Measurements from ENCODE around the gene RHOH. TPM values are rescaled to one million over a fixed set of nuclear protein-coding genes. Genes with fewer than 3 reads are reported as not detected.
"Not testable (repeated sequence)": the region's sequence is repeated elsewhere in the genome, so short reads cannot be mapped to it uniquely, and the experiment has no call there.

The RHOH gene
- polyA plus RNA-seq, 1 experiment: not detected

DNA sequence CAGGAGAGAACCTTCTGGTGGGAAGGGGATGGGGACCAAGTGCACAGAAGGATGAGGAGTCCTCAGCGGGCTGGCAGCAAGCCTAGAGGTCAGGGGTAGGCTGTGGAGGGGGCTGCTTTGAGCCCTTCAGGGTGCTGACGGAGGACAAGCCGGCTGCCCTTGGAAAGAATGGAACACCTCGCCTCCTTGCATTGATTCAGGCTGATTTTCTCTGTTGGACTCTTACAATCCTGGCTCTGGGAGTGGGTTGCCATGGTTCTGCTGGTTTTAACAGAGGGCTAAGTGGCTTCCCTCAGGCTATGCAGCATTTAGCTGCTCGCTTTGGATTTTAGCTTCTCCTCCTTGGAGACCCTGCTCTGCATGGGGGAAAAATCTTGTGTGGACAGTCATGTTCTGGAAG is 88.9 kb downstream of the RHOH start:
- H3K27me3 ChIP-seq (ENCODE audit: control insufficient read depth, insufficient read depth, low read length): 0 out of 2 replicates have a peak, but pooled peaks cover 2% of the 10 kb centered on the region
- no peaks in the 10 kb centered on the region for H3K36me3 ChIP-seq (ENCODE audit: control insufficient read depth, insufficient read depth, low read length)
- TF ChIP-seq, protein P1, sequence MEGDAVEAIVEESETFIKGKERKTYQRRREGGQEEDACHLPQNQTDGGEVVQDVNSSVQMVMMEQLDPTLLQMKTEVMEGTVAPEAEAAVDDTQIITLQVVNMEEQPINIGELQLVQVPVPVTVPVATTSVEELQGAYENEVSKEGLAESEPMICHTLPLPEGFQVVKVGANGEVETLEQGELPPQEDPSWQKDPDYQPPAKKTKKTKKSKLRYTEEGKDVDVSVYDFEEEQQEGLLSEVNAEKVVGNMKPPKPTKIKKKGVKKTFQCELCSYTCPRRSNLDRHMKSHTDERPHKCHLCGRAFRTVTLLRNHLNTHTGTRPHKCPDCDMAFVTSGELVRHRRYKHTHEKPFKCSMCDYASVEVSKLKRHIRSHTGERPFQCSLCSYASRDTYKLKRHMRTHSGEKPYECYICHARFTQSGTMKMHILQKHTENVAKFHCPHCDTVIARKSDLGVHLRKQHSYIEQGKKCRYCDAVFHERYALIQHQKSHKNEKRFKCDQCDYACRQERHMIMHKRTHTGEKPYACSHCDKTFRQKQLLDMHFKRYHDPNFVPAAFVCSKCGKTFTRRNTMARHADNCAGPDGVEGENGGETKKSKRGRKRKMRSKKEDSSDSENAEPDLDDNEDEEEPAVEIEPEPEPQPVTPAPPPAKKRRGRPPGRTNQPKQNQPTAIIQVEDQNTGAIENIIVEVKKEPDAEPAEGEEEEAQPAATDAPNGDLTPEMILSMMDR (IDR thresholded peaks at IDR 0.05; ENCODE audit: insufficient read depth, low read depth, low read length): no peak
- POLR2A ChIA-PET: no interaction called here
- no peak overlapping the region for H3K4me3 ChIP-seq (ENCODE audit: low read depth, low read length)
- CTCF ChIA-PET: no interaction called here
- no peak for DNase-seq (ENCODE audit: low read depth)

DNA sequence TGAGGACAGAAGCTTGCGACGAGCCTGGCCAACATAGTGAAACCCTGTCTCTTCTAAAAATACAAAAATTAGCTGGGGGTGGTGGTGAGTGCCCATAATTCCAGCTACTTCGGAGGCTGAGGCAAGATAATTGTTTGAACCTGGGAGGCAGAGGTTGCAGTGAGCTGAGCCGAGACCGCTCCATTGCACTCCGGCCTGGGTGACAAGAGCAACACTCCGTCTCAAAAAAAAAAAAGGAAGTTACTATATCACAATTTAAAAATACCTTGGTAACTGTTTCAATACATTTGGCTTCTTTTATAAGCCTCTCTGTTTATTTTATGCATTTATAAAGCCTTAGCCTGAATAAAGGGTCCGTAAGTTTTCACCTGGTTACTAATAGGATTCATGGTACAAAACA is 91.7 kb downstream of the RHOH start:
- CTCF ChIA-PET: interaction anchor here (1.7 kb wide), 1 partner anchor 28 kb away, joined by 4 read pairs; no protein-coding TSS in a partner anchor

DNA sequence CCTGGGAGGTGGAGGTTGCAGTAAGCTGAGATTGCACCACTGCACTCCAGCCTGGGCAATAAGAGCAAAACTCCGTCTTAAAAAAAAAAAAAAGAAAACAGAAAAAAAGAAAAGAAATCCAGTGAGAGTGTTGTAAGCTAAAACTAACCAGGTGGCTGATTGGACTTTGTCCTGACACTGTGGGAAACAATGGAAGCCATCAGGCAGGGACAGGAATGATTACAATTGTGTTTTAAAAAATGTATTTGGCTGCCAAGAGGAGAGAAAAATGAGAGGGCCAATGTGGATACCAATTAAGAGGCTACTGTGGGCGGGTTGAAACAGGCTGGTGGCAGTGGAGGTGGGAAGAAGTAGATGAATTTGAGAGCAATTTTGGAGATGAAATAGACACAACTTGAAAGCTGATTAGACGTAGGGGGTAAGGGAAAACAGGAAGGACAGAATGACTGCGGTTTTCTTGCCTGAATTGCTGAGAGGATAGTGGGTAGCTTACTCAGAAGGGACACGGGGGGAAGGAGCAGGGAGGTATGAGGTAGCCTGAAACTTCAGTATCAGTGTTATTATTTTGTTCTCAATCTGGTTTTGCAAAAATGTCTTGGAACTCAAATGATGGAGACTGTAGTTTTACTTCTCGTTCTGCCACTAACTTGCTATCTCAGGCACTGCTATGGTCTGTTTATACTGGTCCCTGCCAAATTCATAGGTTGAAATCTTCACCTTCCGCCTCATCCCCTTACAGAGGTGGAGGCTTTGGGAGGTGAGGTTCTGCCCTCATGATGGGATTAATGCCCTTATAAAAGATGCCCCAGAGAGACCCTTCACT is 92.7 kb downstream of the RHOH start:
- Histone ChIP-seq H3K36me3 (ENCODE audit: control insufficient read depth, insufficient read depth, low read length) (no peaks in the 10 kb centered on the region), H3K27me3 (ENCODE audit: control insufficient read depth, insufficient read depth, low read length) (0 out of 2 replicates have a peak, but pooled peaks cover 2% of the 10 kb centered on the region), H3K4me3 (ENCODE audit: low read depth, low read length) (no peak overlapping the region)
- ChIA-PET POLR2A (no interaction called here), CTCF (interaction anchor here (1.7 kb wide), 1 partner anchor 27 kb away, joined by 4 read pairs; no protein-coding TSS in a partner anchor)
- TF ChIP-seq, protein P1 (IDR thresholded peaks at IDR 0.05; ENCODE audit: insufficient read depth, low read depth, low read length): no peak
- DNase-seq (ENCODE audit: low read depth): no peak

More for the DNA sequence above, 91.7 kb downstream of the RHOH start:
- no peak overlapping the region for H3K4me3 ChIP-seq (ENCODE audit: low read depth, low read length)
- TF ChIP-seq, protein P1 (IDR thresholded peaks at IDR 0.05; ENCODE audit: insufficient read depth, low read depth, low read length): no peak
- POLR2A ChIA-PET: no interaction called here
- H3K36me3 ChIP-seq (ENCODE audit: control insufficient read depth, insufficient read depth, low read length): no peaks in the 10 kb centered on the region
- 0 out of 2 replicates have a peak, but pooled peaks cover 2% of the 10 kb centered on the region for H3K27me3 ChIP-seq (ENCODE audit: control insufficient read depth, insufficient read depth, low read length)
- no peak for DNase-seq (ENCODE audit: low read depth)

DNA sequence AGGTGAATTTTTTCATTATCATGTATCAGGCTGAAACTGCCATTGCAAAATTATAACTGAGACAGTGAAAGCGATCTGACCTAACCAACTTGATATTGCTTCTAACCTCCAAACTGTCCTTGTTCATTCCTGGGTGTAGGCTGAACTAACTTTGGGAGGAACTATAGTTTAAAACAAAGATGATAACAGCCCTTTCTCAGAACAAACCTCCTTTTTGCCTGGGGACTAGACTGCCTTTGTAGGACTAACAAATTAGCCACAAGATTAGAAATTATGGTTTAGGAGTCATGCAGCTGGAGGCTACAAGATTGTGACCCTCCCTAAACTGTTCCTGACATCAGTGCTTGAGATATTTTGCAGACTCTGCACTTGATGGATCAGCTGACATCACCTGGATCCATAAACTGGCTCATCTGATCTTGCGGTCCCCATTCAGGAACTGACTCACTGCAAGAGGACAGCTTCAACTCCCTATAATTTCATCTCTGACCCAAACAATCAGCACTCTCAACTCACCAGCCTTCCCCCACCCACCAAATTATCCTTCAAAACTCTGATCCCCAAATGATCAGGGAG is 93.9 kb downstream of the RHOH start:
- H3K27me3 ChIP-seq (ENCODE audit: control insufficient read depth, insufficient read depth, low read length); POLR2A ChIA-PET; DNase-seq (ENCODE audit: low read depth); H3K4me3 ChIP-seq (ENCODE audit: low read depth, low read length); H3K36me3 ChIP-seq (ENCODE audit: control insufficient read depth, insufficient read depth, low read length): not testable (repeated sequence)
- CTCF ChIA-PET: interaction anchor here (1.1 kb wide), 1 partner anchor 17 kb away, joined by 3 read pairs; no protein-coding TSS in a partner anchor

DNA sequence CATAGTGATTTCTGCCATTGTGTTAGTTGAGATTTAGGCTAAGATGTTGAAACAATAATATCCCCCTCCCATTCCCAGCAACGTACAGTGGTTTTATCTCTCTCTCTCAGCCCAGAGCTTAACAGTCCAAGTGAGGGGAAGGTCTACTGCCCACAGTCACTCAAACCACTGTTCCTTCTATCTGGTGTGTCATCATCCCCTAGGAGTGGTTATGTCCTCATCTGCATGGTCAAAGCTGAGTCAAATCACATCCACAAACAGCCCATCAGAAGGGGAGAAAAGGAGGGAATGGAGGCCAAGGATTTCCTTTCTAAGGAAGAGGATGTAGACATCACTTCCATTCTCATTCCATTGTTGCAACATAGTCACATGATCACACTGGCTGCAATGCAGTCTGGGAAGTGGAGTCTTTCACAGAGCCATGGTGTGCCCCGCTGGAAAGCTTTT is 95.5 kb downstream of the RHOH start:
- Histone ChIP-seq H3K4me3 (ENCODE audit: low read depth, low read length) (no peak overlapping the region), H3K36me3 (ENCODE audit: control insufficient read depth, insufficient read depth, low read length) (no peaks in the 10 kb centered on the region), H3K27me3 (ENCODE audit: control insufficient read depth, insufficient read depth, low read length) (no peaks in the 10 kb centered on the region)
- CTCF ChIA-PET: interaction anchor here (1.1 kb wide), 1 partner anchor 236 kb away, joined by 3 read pairs; no protein-coding TSS in a partner anchor
- POLR2A ChIA-PET: no interaction called here
- DNase-seq (ENCODE audit: low read depth): no peak
- TF ChIP-seq, protein P1 (IDR thresholded peaks at IDR 0.05; ENCODE audit: insufficient read depth, low read depth, low read length): no peak
